Spinal cord (tissue), 10 donors: Measurements from ENCODE around the gene TMEM132D. TPM values are rescaled to one million over a fixed set of nuclear protein-coding genes. Genes with fewer than 3 reads are reported as not detected.

Experiments
- DNase-seq, 6 donors: peaks; one replicate each; pipeline versions ENCODE4 v3.0.0 to v3.0.0-alpha.2; 2013 to 2015; ENCODE audit warnings: low spot score in 6 of 6, low read depth in 4 of 6
- H3K27ac ChIP-seq: one replicate; pipeline ENCODE4 v1.5.1; 2013; ENCODE audit warnings: low read depth, low read length, control low read depth
- H3K27me3 ChIP-seq: one replicate; pipeline ENCODE4 v1.6.1; 2013; ENCODE audit warnings: low read length; ENCODE audit not compliant: control insufficient read depth, insufficient read depth
- H3K36me3 ChIP-seq: one replicate; pipeline ENCODE4 v1.6.1; 2013; ENCODE audit warnings: low read length; ENCODE audit not compliant: control insufficient read depth, insufficient read depth
- H3K4me1 ChIP-seq: one replicate; pipeline ENCODE4 v1.6.1; 2013; ENCODE audit warnings: low read length; ENCODE audit not compliant: control insufficient read depth, insufficient read depth
- H3K4me3 ChIP-seq: one replicate; pipeline ENCODE4 v1.5.1; 2013; ENCODE audit warnings: low read depth, low read length, control low read depth
- H3K9me3 ChIP-seq: one replicate; pipeline ENCODE4 v1.6.1; 2013; ENCODE audit warnings: low read length; ENCODE audit not compliant: control insufficient read depth, insufficient read depth
- WGBS: methylation state at CpG from one replicate; pipeline ENCODE4 v1.1.5; 2013; ENCODE audit warnings: missing lambda C conversion rate; ENCODE audit not compliant: insufficient coverage; 5-methylcytosine and 5-hydroxymethylcytosine counted together
- polyA plus RNA-seq, 2 donors: library from polyadenylated mRNA; unstranded; fragments of 120-200 nt; gene quantifications; one replicate each; pipeline ENCODE4 v1.2.1, GENCODE V29; 2013; ENCODE audit not compliant: insufficient read length in 2 of 2
- total RNA-seq, 2 donors: library from RNA; depleted of rRNA in 1 of 2; stranded (reverse); fragments of 120-200 nt in 1 of 2; fragments of >200 nt in 1 of 2; gene quantifications; one replicate each; pipeline versions ENCODE4 v1.2.3 to v1.2.4, GENCODE V29; 2013 to 2014
- donor health status: healthy.

Gene TMEM132D
- total and polyA plus RNA-seq, 4 donors = 4.7 to 15.7 (median 12.6) TPM

GRCh38 chr12:129532707-129533499 lies 370.9 kb downstream of the TMEM132D start:
- Histone ChIP-seq H3K27ac (no peak overlapping the region), H3K4me1 (peaks cover 3% of the 10 kb centered on the region), H3K9me3 (no peaks in the 10 kb centered on the region), H3K4me3 (no peak overlapping the region), H3K27me3 (no peaks in the 10 kb centered on the region), H3K36me3 (no peaks in the 10 kb centered on the region)
- DNase-seq = peak in 1 of 6 donors; percentile 22
- WGBS = 47% methylated on average over 8 of the region's 17 CpGs

GRCh38 chr12:129532082-129532481 lies 371.7 kb downstream of the TMEM132D start:
- H3K27ac ChIP-seq = no peak overlapping the region
- peaks cover 3% of the 10 kb centered on the region for H3K4me1 ChIP-seq
- H3K36me3 ChIP-seq = no peaks in the 10 kb centered on the region
- no peaks in the 10 kb centered on the region for H3K9me3 ChIP-seq
- no peaks in the 10 kb centered on the region for H3K27me3 ChIP-seq
- H3K4me3 ChIP-seq = no peak overlapping the region
- no peak for DNase-seq
- 93% methylated on average over 6 of the region's 7 CpGs for WGBS

- peak in 1 of 6 donors; percentile 39 for DNase-seq
- H3K27ac ChIP-seq = no peak overlapping the region
- WGBS = 78% methylated on average over 10 of the region's 13 CpGs
These were observed 372.8 kb downstream of the TMEM132D start for GRCh38 chr12:129530984-129531383.

DNA sequence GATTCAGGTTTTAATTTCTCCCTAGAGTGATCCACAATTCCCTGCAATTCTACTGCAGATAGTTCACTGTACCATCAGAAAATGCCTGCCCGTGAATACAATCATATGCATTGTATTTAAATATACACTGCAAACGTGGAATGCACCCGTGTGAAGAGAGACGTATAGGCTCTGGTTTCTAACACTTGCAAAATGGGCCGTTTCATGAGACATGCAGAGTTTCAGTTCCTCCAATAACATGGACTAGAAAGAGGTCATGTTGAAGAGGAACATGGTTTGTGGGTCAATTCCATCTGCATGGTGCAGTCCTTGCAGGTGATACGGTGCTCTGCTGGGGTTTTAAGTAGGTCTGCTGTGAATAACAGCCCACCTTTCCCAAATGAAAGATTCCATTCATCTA lies 373.3 kb downstream of the TMEM132D start:
- peak in 1 of 6 donors; percentile 70 for DNase-seq
- 83% methylated on average over 1 of the region's 6 CpGs for WGBS
- peaks cover 3% of the 10 kb centered on the region for H3K4me1 ChIP-seq

More at GRCh38 chr12:129530984-129531383, 372.8 kb downstream of the TMEM132D start:
- Histone ChIP-seq H3K36me3 (no peaks in the 10 kb centered on the region), H3K9me3 (no peaks in the 10 kb centered on the region), H3K27me3 (no peaks in the 10 kb centered on the region), H3K4me3 (no peak overlapping the region), H3K4me1 (peaks cover 3% of the 10 kb centered on the region)

GRCh38 chr12:129527506-129527905 lies 376.3 kb downstream of the TMEM132D start:
- Histone ChIP-seq H3K4me3 (no peak overlapping the region), H3K36me3 (no peaks in the 10 kb centered on the region), H3K27me3 (no peaks in the 10 kb centered on the region), H3K27ac (no peak overlapping the region), H3K4me1 (peaks cover 3% of the 10 kb centered on the region), H3K9me3 (no peaks in the 10 kb centered on the region)
- no peak for DNase-seq
- no CpG with 5 or more reads among the region's 3 CpGs for WGBS

More for the DNA sequence above, 373.3 kb downstream of the TMEM132D start:
- Histone ChIP-seq H3K27me3 (no peaks in the 10 kb centered on the region), H3K9me3 (no peaks in the 10 kb centered on the region), H3K4me3 (no peak overlapping the region), H3K27ac (no peak overlapping the region), H3K36me3 (no peaks in the 10 kb centered on the region)

GRCh38 chr12:129523621-129524020 lies 380.2 kb downstream of the TMEM132D start:
- no peaks in the 10 kb centered on the region for H3K4me1 ChIP-seq
- DNase-seq = peak in 2 of 6 donors; percentile 21 to 54
- no CpG with 5 or more reads among the region's 2 CpGs for WGBS
- no peaks in the 10 kb centered on the region for H3K27me3 ChIP-seq
- H3K4me3 ChIP-seq = no peak overlapping the region
- H3K36me3 ChIP-seq = no peaks in the 10 kb centered on the region
- H3K27ac ChIP-seq = no peak overlapping the region
- H3K9me3 ChIP-seq = no peaks in the 10 kb centered on the region

DNA sequence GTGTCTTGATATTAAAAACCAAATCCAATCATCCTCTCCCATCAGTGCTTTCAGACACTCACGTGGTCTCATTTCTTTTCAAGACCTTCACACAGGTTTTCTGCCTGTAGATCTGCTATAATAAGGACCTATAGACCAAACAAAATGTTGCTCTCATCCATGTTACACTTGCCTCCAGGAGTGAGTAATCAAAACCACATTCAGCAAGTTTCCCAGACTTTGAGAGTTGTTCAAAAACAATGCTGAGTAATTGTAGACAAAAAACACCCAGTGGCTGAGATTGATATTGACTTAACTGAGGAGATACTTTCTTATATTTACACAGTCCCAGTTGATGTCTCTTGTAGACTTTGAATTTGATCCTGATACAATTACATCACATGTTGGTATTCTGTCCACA lies 383.1 kb downstream of the TMEM132D start:
- no peak overlapping the region for H3K4me3 ChIP-seq
- no peaks in the 10 kb centered on the region for H3K27me3 ChIP-seq
- H3K36me3 ChIP-seq = no peaks in the 10 kb centered on the region
- no peak overlapping the region for H3K27ac ChIP-seq
- no peak for DNase-seq
- WGBS = no CpG with 5 or more reads among the region's 1 CpG
- no peaks in the 10 kb centered on the region for H3K9me3 ChIP-seq
- no peaks in the 10 kb centered on the region for H3K4me1 ChIP-seq

GRCh38 chr12:129503802-129504201 lies 400.0 kb downstream of the TMEM132D start:
- no peaks in the 10 kb centered on the region for H3K36me3 ChIP-seq
- no peak overlapping the region for H3K27ac ChIP-seq
- no peak for DNase-seq
- H3K27me3 ChIP-seq = no peaks in the 10 kb centered on the region
- no peak overlapping the region for H3K4me3 ChIP-seq
- H3K9me3 ChIP-seq = peaks cover 1% of the 10 kb centered on the region
- no peaks in the 10 kb centered on the region for H3K4me1 ChIP-seq
- 100% methylated on average over 1 of the region's 1 CpG for WGBS

DNA sequence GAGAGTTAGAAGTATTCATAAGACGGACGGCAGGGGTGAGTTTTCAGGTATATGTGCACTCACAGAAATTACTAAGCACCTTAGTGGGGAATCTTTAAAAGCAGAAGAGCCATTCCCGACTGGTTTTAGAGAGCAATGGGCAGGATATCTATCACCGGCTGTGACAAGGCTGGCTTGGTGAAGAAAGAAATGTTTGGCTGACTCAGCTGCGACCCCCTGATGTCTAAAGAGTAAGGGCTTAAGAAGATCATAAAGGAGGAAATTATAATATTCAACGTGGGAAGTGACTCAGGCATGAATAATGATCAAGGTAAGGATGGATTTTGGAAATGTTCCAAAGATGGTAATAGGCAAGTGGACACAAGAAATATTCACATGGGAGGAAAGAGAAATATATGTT lies 407.6 kb downstream of the TMEM132D start:
- H3K9me3 ChIP-seq = no peaks in the 10 kb centered on the region
- H3K27me3 ChIP-seq = no peaks in the 10 kb centered on the region
- WGBS = 45% methylated on average over 3 of the region's 6 CpGs
- H3K27ac ChIP-seq = no peak overlapping the region
- DNase-seq = peak in 1 of 6 donors; percentile 64
- H3K4me3 ChIP-seq = no peak overlapping the region
- no peaks in the 10 kb centered on the region for H3K36me3 ChIP-seq
- H3K4me1 ChIP-seq = peaks cover 6% of the 10 kb centered on the region

GRCh38 chr12:129494766-129495165 lies 409.1 kb downstream of the TMEM132D start:
- WGBS = 84% methylated on average over 2 of the region's 2 CpGs
- H3K27ac ChIP-seq = no peak overlapping the region
- peaks cover 7% of the 10 kb centered on the region for H3K4me1 ChIP-seq
- H3K9me3 ChIP-seq = no peaks in the 10 kb centered on the region
- no peak overlapping the region for H3K4me3 ChIP-seq
- peak in 2 of 6 donors; percentile 48 to 86 for DNase-seq
- no peaks in the 10 kb centered on the region for H3K27me3 ChIP-seq
- no peaks in the 10 kb centered on the region for H3K36me3 ChIP-seq
